ENCODE measurements around the gene C12orf57.

C12orf57 gene

DNA sequence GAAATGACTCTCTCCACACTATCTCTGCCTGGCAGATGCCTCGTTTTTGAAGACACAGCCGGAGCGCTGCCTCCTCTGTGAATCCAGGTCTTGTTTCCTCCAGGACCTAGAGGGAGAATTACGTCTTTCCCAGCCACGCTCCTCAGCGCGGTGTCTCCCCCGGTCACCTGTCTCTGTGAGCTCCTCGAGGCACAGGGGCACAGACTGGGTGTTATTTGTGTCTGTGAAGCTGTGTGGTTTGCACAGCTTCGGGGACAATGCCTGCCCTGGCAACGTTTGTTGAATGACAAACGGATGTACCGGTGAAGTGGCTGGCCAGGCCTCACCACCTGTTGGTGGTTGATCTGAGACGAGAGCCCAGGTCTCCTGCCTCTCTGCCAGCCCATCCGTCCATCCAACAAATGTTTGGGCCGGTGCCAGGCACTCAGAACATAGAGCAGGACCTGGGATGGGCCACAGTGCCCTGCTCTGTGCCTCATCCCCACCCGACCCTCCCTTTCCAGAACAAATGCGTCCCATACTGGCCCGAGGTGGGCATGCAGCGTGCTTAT lies 13.4 kb downstream of the C12orf57 start:
- DNase-seq, result no peak
- H3K4me1 ChIP-seq (ENCODE audit: control extremely low read depth in 1 of 4, control insufficient read depth in 4 of 4, insufficient read depth in 4 of 4, low read length in 3 of 4), result peaks cover 16 to 99% (median 99%) of the 10 kb centered on the region in 4 experiments
- H3K36me3 ChIP-seq (ENCODE audit: control insufficient read depth in 4 of 4, insufficient read depth in 4 of 4, low read length in 3 of 4), result peaks cover 14 to 75% (median 47%) of the 10 kb centered on the region in 4 experiments
- 90% methylated on average over 14 of the region's 20 CpGs for WGBS (ENCODE audit: insufficient coverage)
- ChIA-PET POLR2A (interaction anchor here (2.3 kb wide), 1 partner anchor 13 kb away, joined by 7 read pairs; the partner anchor contains the start of genes C12orf57 and RNU7-1), CTCF (interaction anchor here (0.9 to 13.5 kb wide), 8 partner anchors 8 to 151 kb away, joined by 3 to 441 read pairs (median 6); partner anchors contain the start of genes C12orf57, PTPN6, RNU7-1 and SPSB2)
- no peak overlapping the region for H3K27ac ChIP-seq (ENCODE audit: insufficient read depth in 1 of 2, low read depth in 1 of 2, low read length in 2 of 2, poor library complexity in 1 of 2, severe bottlenecking in 2 of 2)
- no peak overlapping the region for H3K4me3 ChIP-seq (ENCODE audit: control insufficient read depth in 1 of 7, extremely low read depth in 1 of 7, insufficient read depth in 4 of 7, low read depth in 2 of 7, low read length in 6 of 7)
- H3K9me3 ChIP-seq (ENCODE audit: control extremely low read depth in 1 of 5, control insufficient read depth in 4 of 5, insufficient read depth in 2 of 5, low read depth in 1 of 5, low read length in 4 of 5), result no peaks in the 10 kb centered on the region
- no peaks in the 10 kb centered on the region for H3K27me3 ChIP-seq (replicated peaks in 2 of 5; ENCODE audit: control insufficient read depth in 4 of 5, insufficient read depth in 5 of 5, low read length in 4 of 5)

DNA sequence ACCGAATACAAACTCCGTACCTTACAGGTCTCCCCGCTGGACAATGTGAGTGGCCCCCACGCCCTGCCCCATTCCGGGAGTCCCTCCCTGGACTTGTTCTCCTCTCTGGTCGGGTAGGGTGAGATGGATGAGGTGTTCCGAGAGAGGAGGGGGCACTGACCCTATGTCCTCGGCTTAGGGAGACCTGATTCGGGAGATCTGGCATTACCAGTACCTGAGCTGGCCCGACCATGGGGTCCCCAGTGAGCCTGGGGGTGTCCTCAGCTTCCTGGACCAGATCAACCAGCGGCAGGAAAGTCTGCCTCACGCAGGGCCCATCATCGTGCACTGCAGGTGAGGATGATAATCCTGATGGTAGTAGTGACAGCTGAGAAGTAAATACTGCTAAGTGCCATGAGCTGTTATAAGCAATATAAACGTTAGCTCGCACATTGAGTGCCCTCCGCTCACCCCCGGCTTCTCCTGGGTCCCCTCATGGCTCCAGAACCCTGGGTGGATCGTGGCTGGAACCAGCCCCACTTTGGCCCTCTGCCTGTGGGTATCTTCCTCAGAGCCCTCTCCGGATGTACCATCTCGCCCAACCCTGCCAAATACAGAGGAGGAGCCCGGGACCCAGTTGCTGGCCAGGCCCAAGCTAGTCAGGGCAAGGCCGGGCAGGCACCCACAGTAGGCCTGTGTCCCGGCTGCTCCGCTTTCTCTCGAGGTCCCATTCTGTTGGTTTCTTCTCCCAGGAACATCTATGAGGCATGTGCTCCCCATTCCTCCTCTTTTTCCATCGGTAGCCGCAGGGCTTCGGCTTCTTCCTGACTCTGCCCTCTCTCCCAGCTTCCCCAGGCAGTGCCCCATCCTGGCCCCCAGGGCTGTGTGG lies 14.2 kb downstream of the C12orf57 start:
- peak overlapping the region; percentile 46 to 77 for H3K27ac ChIP-seq (ENCODE audit: insufficient read depth in 1 of 2, low read depth in 1 of 2, low read length in 2 of 2, poor library complexity in 1 of 2, severe bottlenecking in 2 of 2)
- CTCF ChIA-PET, result interaction anchor here (0.7 to 13.5 kb wide), 8 partner anchors 9 to 152 kb away, joined by 3 to 441 read pairs (median 4); partner anchors contain the start of genes C12orf57, C1RL, PTPN6 and RNU7-1
- no peaks in the 10 kb centered on the region for H3K27me3 ChIP-seq (replicated peaks in 2 of 5; ENCODE audit: control insufficient read depth in 4 of 5, insufficient read depth in 5 of 5, low read length in 4 of 5)
- H3K9me3 ChIP-seq (ENCODE audit: control extremely low read depth in 1 of 5, control insufficient read depth in 4 of 5, insufficient read depth in 2 of 5, low read depth in 1 of 5, low read length in 4 of 5), result no peaks in the 10 kb centered on the region
- peak overlapping the region in 6 of 7 experiments; percentile 3 to 58 (median 40) for H3K4me3 ChIP-seq (ENCODE audit: control insufficient read depth in 1 of 7, extremely low read depth in 1 of 7, insufficient read depth in 4 of 7, low read depth in 2 of 7, low read length in 6 of 7)
- 89% methylated on average over 20 of the region's 28 CpGs for WGBS (ENCODE audit: insufficient coverage)
- H3K4me1 ChIP-seq (ENCODE audit: control extremely low read depth in 1 of 4, control insufficient read depth in 4 of 4, insufficient read depth in 4 of 4, low read length in 3 of 4), result peaks cover 13 to 99% (median 99%) of the 10 kb centered on the region in 4 experiments
- peaks cover 14 to 72% (median 44%) of the 10 kb centered on the region in 4 experiments for H3K36me3 ChIP-seq (ENCODE audit: control insufficient read depth in 4 of 4, insufficient read depth in 4 of 4, low read length in 3 of 4)
- POLR2A ChIA-PET, result interaction anchor here (1.1 to 2.3 kb wide), 4 partner anchors 12 to 191 kb away, joined by 3 to 26 read pairs (median 6); partner anchors contain the start of genes C12orf57 and RNU7-1
- no peak for DNase-seq

DNA sequence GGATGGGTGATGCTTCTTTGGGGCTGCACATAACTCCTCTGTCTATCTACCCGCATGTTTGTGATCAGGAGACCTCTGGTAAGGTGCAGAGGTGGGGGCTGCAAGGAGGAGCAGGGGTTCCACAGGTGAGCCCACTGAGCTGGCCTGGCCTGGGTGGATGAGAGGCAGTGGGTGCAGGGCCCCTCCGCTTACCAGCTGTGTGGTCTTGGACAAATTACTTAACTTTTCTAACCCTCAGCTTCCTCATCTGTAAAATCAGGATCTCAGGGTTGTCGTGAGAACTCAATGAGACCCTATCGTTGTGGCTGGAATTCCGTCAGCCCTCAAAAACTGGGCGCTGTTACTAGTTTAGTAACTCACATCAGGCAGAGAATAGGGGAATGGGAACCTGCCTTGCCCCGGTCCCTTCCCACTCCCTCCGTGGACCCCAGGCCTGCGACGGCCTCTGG lies 14.8 kb downstream of the C12orf57 start:
- ChIA-PET CTCF (interaction anchor here (0.7 to 13.5 kb wide), 8 partner anchors 8 to 151 kb away, joined by 3 to 441 read pairs (median 4); partner anchors contain the start of genes C12orf57, C1RL, PTPN6 and RNU7-1), POLR2A (interaction anchor here (1.0 to 1.9 kb wide), 5 partner anchors 9 to 192 kb away, joined by 3 to 26 read pairs (median 4); partner anchors contain the start of genes C12orf57, RNU7-1 and USP5)
- H3K36me3 ChIP-seq (ENCODE audit: control insufficient read depth in 4 of 4, insufficient read depth in 4 of 4, low read length in 3 of 4), result peaks cover 14 to 72% (median 44%) of the 10 kb centered on the region in 4 experiments
- peaks cover 13 to 96% (median 95%) of the 10 kb centered on the region in 4 experiments for H3K4me1 ChIP-seq (ENCODE audit: control extremely low read depth in 1 of 4, control insufficient read depth in 4 of 4, insufficient read depth in 4 of 4, low read length in 3 of 4)
- no peaks in the 10 kb centered on the region for H3K9me3 ChIP-seq (ENCODE audit: control extremely low read depth in 1 of 5, control insufficient read depth in 4 of 5, insufficient read depth in 2 of 5, low read depth in 1 of 5, low read length in 4 of 5)
- 21% methylated on average over 5 of the region's 10 CpGs for WGBS (ENCODE audit: insufficient coverage)
- peak overlapping the region in 6 of 7 experiments; percentile 3 to 58 (median 30) for H3K4me3 ChIP-seq (ENCODE audit: control insufficient read depth in 1 of 7, extremely low read depth in 1 of 7, insufficient read depth in 4 of 7, low read depth in 2 of 7, low read length in 6 of 7)
- H3K27me3 ChIP-seq (replicated peaks in 2 of 5; ENCODE audit: control insufficient read depth in 4 of 5, insufficient read depth in 5 of 5, low read length in 4 of 5), result no peaks in the 10 kb centered on the region
- DNase-seq, result peak in 2 of 3 donors; percentile 6 to 33
- peak overlapping the region; percentile 46 to 77 for H3K27ac ChIP-seq (ENCODE audit: insufficient read depth in 1 of 2, low read depth in 1 of 2, low read length in 2 of 2, poor library complexity in 1 of 2, severe bottlenecking in 2 of 2)

- peak in 2 of 3 donors; percentile 90 to 93 for DNase-seq
- WGBS (ENCODE audit: insufficient coverage), result 14% methylated on average over 12 of the region's 24 CpGs
- POLR2A ChIA-PET, result interaction anchor here (1.0 to 1.9 kb wide), 5 partner anchors 10 to 192 kb away, joined by 3 to 26 read pairs (median 4); partner anchors contain the start of genes C12orf57, RNU7-1 and USP5
- Histone ChIP-seq H3K9me3 (ENCODE audit: control extremely low read depth in 1 of 5, control insufficient read depth in 4 of 5, insufficient read depth in 2 of 5, low read depth in 1 of 5, low read length in 4 of 5) (no peaks in the 10 kb centered on the region), H3K4me1 (ENCODE audit: control extremely low read depth in 1 of 4, control insufficient read depth in 4 of 4, insufficient read depth in 4 of 4, low read length in 3 of 4) (peaks cover 12 to 92% (median 91%) of the 10 kb centered on the region in 4 experiments), H3K4me3 (ENCODE audit: control insufficient read depth in 1 of 7, extremely low read depth in 1 of 7, insufficient read depth in 4 of 7, low read depth in 2 of 7, low read length in 6 of 7) (peak overlapping the region in 4 of 7 experiments; percentile 46 to 64 (median 55)), H3K27ac (ENCODE audit: insufficient read depth in 1 of 2, low read depth in 1 of 2, low read length in 2 of 2, poor library complexity in 1 of 2, severe bottlenecking in 2 of 2) (peak overlapping the region; percentile 46 to 77), H3K27me3 (replicated peaks in 2 of 5; ENCODE audit: control insufficient read depth in 4 of 5, insufficient read depth in 5 of 5, low read length in 4 of 5) (no peaks in the 10 kb centered on the region), H3K36me3 (ENCODE audit: control insufficient read depth in 4 of 4, insufficient read depth in 4 of 4, low read length in 3 of 4) (peaks cover 14 to 72% (median 44%) of the 10 kb centered on the region in 4 experiments)
- CTCF ChIA-PET, result interaction anchor here (0.7 to 13.5 kb wide), 7 partner anchors 9 to 150 kb away, joined by 3 to 441 read pairs (median 4); partner anchors contain the start of genes C12orf57, C1RL, PTPN6 and RNU7-1
These were observed 15.4 kb downstream of the C12orf57 start for GRCh38 chr12:6959058-6959804.

- CTCF ChIA-PET, result interaction anchor here (1.1 to 13.5 kb wide), 5 partner anchors 9 to 136 kb away, joined by 3 to 441 read pairs (median 7); partner anchors contain the start of genes C12orf57, PTPN6, RNU7-1 and SPSB2
These were observed 16.2 kb downstream of the C12orf57 start for GRCh38 chr12:6959805-6960592.

More at GRCh38 chr12:6959805-6960592, 16.2 kb downstream of the C12orf57 start:
- Histone ChIP-seq H3K4me1 (ENCODE audit: control extremely low read depth in 1 of 4, control insufficient read depth in 4 of 4, insufficient read depth in 4 of 4, low read length in 3 of 4) (peaks cover 11 to 92% (median 89%) of the 10 kb centered on the region in 4 experiments), H3K27ac (ENCODE audit: insufficient read depth in 1 of 2, low read depth in 1 of 2, low read length in 2 of 2, poor library complexity in 1 of 2, severe bottlenecking in 2 of 2) (peak overlapping the region in 1 of 2 experiments; percentile 77), H3K36me3 (ENCODE audit: control insufficient read depth in 4 of 4, insufficient read depth in 4 of 4, low read length in 3 of 4) (peaks cover 14 to 71% (median 41%) of the 10 kb centered on the region in 4 experiments), H3K27me3 (replicated peaks in 2 of 5; ENCODE audit: control insufficient read depth in 4 of 5, insufficient read depth in 5 of 5, low read length in 4 of 5) (no peaks in the 10 kb centered on the region), H3K9me3 (ENCODE audit: control extremely low read depth in 1 of 5, control insufficient read depth in 4 of 5, insufficient read depth in 2 of 5, low read depth in 1 of 5, low read length in 4 of 5) (no peaks in the 10 kb centered on the region), H3K4me3 (ENCODE audit: control insufficient read depth in 1 of 7, extremely low read depth in 1 of 7, insufficient read depth in 4 of 7, low read depth in 2 of 7, low read length in 6 of 7) (peak overlapping the region in 3 of 7 experiments; percentile 52 to 64 (median 58))
- DNase-seq, result no peak
- 83% methylated on average over 11 of the region's 26 CpGs for WGBS (ENCODE audit: insufficient coverage)
- POLR2A ChIA-PET, result interaction anchor here (1.0 to 2.8 kb wide), 3 partner anchors 11 to 16 kb away, joined by 6 to 42 read pairs (median 26); partner anchors contain the start of genes C12orf57 and RNU7-1

All from common myeloid progenitor, CD34-positive (primary cell).